Stomach smooth muscle (tissue), 2 donors: ENCODE data around the gene EOLA1.
A peak's percentile ranks its signal among the peaks of the same experiment; 100 is the strongest.
"Not testable (repeated sequence)": the region's sequence is repeated elsewhere in the genome, so short reads cannot be mapped to it uniquely, and the experiment has no call there.

Source experiments
- H3K27ac ChIP-seq: one replicate; pipeline ENCODE4 v1.7.0; 2013; ENCODE audit warnings: mild to moderate bottlenecking, low read length, inconsistent platforms
- H3K27me3 ChIP-seq, 2 donors: one replicate each; pipeline ENCODE4 v1.7.0; 2013; ENCODE audit warnings: low read length in 2 of 2; ENCODE audit not compliant: insufficient read depth in 2 of 2, control insufficient read depth in 1 of 2
- H3K36me3 ChIP-seq, 2 donors: one replicate each; pipeline ENCODE4 v1.7.0; 2013; ENCODE audit warnings: low read length in 2 of 2; ENCODE audit not compliant: control insufficient read depth in 2 of 2, insufficient read depth in 2 of 2
- H3K4me1 ChIP-seq: one replicate; pipeline ENCODE4 v1.7.0; 2013; ENCODE audit warnings: low read length; ENCODE audit not compliant: control insufficient read depth, insufficient read depth
- H3K4me3 ChIP-seq, 2 donors: one replicate each; pipeline ENCODE4 v1.7.0; 2013; ENCODE audit warnings: low read length in 2 of 2
- H3K9ac ChIP-seq, 2 donors: one replicate each; pipeline ENCODE4 v1.7.0; 2013; ENCODE audit warnings: low read length in 2 of 2, mild to moderate bottlenecking in 1 of 2
- H3K9me3 ChIP-seq, 2 donors: one replicate each; pipeline ENCODE4 v1.7.0; 2013; ENCODE audit warnings: low read length in 2 of 2; ENCODE audit not compliant: control insufficient read depth in 2 of 2
- donor health status: healthy.
- donor health status: Pancreatic carcinoma.

Gene EOLA1

GRCh38 chrX:149528381-149528780 lies 12.4 kb upstream of the EOLA1 start:
- Histone ChIP-seq H3K27ac (no peak overlapping the region), H3K36me3 (peaks cover 0 to 2% of the 10 kb centered on the region in 2 donors), H3K4me1 (peaks cover 2% of the 10 kb centered on the region), H3K9ac (no peak overlapping the region), H3K27me3 (peaks cover 0 to 3% of the 10 kb centered on the region in 2 donors), H3K9me3 (no peaks in the 10 kb centered on the region), H3K4me3 (no peak overlapping the region)

GRCh38 chrX:149531599-149531998 lies 9.2 kb upstream of the EOLA1 start:
- Histone ChIP-seq H3K9ac (no peak overlapping the region), H3K27me3 (peaks cover 0 to 2% of the 10 kb centered on the region in 2 donors), H3K4me1 (peaks cover 2% of the 10 kb centered on the region), H3K27ac (no peak overlapping the region), H3K9me3 (no peaks in the 10 kb centered on the region), H3K4me3 (no peak overlapping the region), H3K36me3 (peaks cover 3% of the 10 kb centered on the region in 2 donors)

- not testable (repeated sequence) for H3K4me1 ChIP-seq
These were observed 7.9 kb upstream of the EOLA1 start for GRCh38 chrX:149532868-149533267.

GRCh38 chrX:149533999-149534398 lies 6.8 kb upstream of the EOLA1 start:
- not testable (repeated sequence) for H3K36me3 ChIP-seq, H3K27ac ChIP-seq

More at GRCh38 chrX:149532868-149533267, 7.9 kb upstream of the EOLA1 start:
- H3K9ac ChIP-seq, H3K36me3 ChIP-seq, H3K27ac ChIP-seq, H3K9me3 ChIP-seq, H3K4me3 ChIP-seq, H3K27me3 ChIP-seq: not testable (repeated sequence)

GRCh38 chrX:149534926-149535602 lies 5.7 kb upstream of the EOLA1 start:
- not testable (repeated sequence) for H3K9me3 ChIP-seq, H3K4me3 ChIP-seq, H3K27me3 ChIP-seq, H3K27ac ChIP-seq, H3K4me1 ChIP-seq, H3K9ac ChIP-seq, H3K36me3 ChIP-seq

More at GRCh38 chrX:149533999-149534398, 6.8 kb upstream of the EOLA1 start:
- not testable (repeated sequence) for H3K27me3 ChIP-seq, H3K4me1 ChIP-seq, H3K9me3 ChIP-seq, H3K9ac ChIP-seq, H3K4me3 ChIP-seq

- not testable (repeated sequence) for H3K4me1 ChIP-seq, H3K27ac ChIP-seq, H3K27me3 ChIP-seq, H3K9me3 ChIP-seq, H3K9ac ChIP-seq, H3K36me3 ChIP-seq, H3K4me3 ChIP-seq
These were observed 3.3 kb upstream of the EOLA1 start for GRCh38 chrX:149537474-149537873.

GRCh38 chrX:149539283-149540130 lies 1.3 kb upstream of the EOLA1 start:
- Histone ChIP-seq H3K4me1 (peaks cover 9% of the 10 kb centered on the region), H3K9ac (no peak overlapping the region), H3K36me3 (peaks cover 2 to 3% of the 10 kb centered on the region in 2 donors), H3K27ac (peak overlapping the region; percentile 46), H3K27me3 (no peaks in the 10 kb centered on the region), H3K9me3 (no peaks in the 10 kb centered on the region), H3K4me3 (peak overlapping the region; percentile 35 to 64)

- H3K4me1 ChIP-seq: peaks cover 9% of the 10 kb centered on the region
- H3K9me3 ChIP-seq: no peaks in the 10 kb centered on the region
- peak overlapping the region in 1 of 2 donors; percentile 88 for H3K9ac ChIP-seq
- H3K27ac ChIP-seq: peak overlapping the region; percentile 91
- peak overlapping the region; percentile 77 to 81 for H3K4me3 ChIP-seq
- peaks cover 2 to 3% of the 10 kb centered on the region in 2 donors for H3K36me3 ChIP-seq
- no peaks in the 10 kb centered on the region for H3K27me3 ChIP-seq
These were observed 636 bp upstream of the EOLA1 start for GRCh38 chrX:149540131-149540620.

GRCh38 chrX:149541521-149542047 lies 772 bp downstream of the EOLA1 start:
- peak overlapping the region; percentile 88 to 89 for H3K9ac ChIP-seq
- no peaks in the 10 kb centered on the region for H3K36me3 ChIP-seq
- H3K4me1 ChIP-seq: peaks cover 9% of the 10 kb centered on the region
- H3K27me3 ChIP-seq: no peaks in the 10 kb centered on the region
- peak overlapping the region; percentile 77 to 81 for H3K4me3 ChIP-seq
- H3K27ac ChIP-seq: peak overlapping the region; percentile 91
- H3K9me3 ChIP-seq: no peaks in the 10 kb centered on the region

- not testable (repeated sequence) for H3K9me3 ChIP-seq, H3K27ac ChIP-seq, H3K4me3 ChIP-seq, H3K4me1 ChIP-seq, H3K9ac ChIP-seq, H3K27me3 ChIP-seq, H3K36me3 ChIP-seq
These were observed 5.0 kb downstream of the EOLA1 start for GRCh38 chrX:149545545-149546543.
